Measurements from ENCODE around the gene TBC1D8. TPM values are rescaled to one million over a fixed set of nuclear protein-coding genes. Genes with fewer than 3 reads are reported as not detected.

Gene TBC1D8
- total and polyA plus RNA-seq, 5 donors from 2014 or later = 0.48 to 1.1 (median 0.73) TPM

- H3K27me3 Mint-ChIP-seq = peaks cover 82% of the 10 kb centered on the region
Measured at GRCh38 chr2:101145406-101145805, 5.8 kb downstream of the TBC1D8 start.

DNA sequence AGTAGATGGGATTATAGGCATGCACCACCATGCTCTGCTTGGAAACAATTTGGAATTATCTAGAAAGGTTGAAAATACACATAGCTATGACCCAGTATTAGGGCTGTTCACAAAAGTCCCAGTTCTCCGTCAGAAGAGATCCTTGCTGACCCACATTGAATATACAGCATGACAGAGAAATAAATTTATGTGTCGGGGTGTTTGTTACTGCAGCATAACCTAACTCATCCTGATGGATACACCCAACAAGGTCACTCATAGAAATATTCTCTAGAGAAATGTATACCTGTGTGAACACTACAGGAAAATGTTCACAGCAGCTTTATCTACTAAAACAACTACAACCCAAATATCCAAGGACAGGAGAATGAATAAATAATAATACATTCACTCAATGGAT is 9.0 kb downstream of the TBC1D8 start:
- Mint-ChIP-seq H3K9me3 (peaks cover 0 to 4% (median 0%) of the 10 kb centered on the region in 7 donors), H3K4me3 (no peak overlapping the region), H3K27ac (no peak overlapping the region), H3K4me1 (peaks cover 0 to 3% (median 1%) of the 10 kb centered on the region in 4 donors), H3K27me3 (peaks cover 54% of the 10 kb centered on the region), H3K36me3 (no peaks in the 10 kb centered on the region)
- Histone ChIP-seq H3K4me1 (ENCODE audit: control insufficient read depth, insufficient read depth, low read length, poor library complexity, severe bottlenecking) (no peaks in the 10 kb centered on the region), H3K9me3 (ENCODE audit: control insufficient read depth in 2 of 2, low read length in 2 of 2) (peaks cover 0 to 2% of the 10 kb centered on the region in 2 experiments), H3K27ac (ENCODE audit: insufficient read depth, low read length, poor library complexity, severe bottlenecking) (no peak overlapping the region), H3K4me3 (ENCODE audit: low read depth, low read length) (no peak overlapping the region), H3K27me3 (ENCODE audit: control insufficient read depth, insufficient read depth, low read length) (peaks cover 11% of the 10 kb centered on the region), H3K36me3 (ENCODE audit: control insufficient read depth, insufficient read depth, low read length) (no peaks in the 10 kb centered on the region)
- no peak for ATAC-seq (ENCODE audit: low read depth in 2 of 2)
- no peak for DNase-seq

More at GRCh38 chr2:101145406-101145805, 5.8 kb downstream of the TBC1D8 start:
- DNase-seq (no peak), ATAC-seq (ENCODE audit: low read depth in 2 of 2) (no peak)
- Histone ChIP-seq H3K9me3 (ENCODE audit: control insufficient read depth in 2 of 2, low read length in 2 of 2) (no peaks in the 10 kb centered on the region), H3K4me1 (ENCODE audit: control insufficient read depth, insufficient read depth, low read length, poor library complexity, severe bottlenecking) (peaks cover 7% of the 10 kb centered on the region), H3K4me3 (ENCODE audit: low read depth, low read length) (no peak overlapping the region), H3K36me3 (ENCODE audit: control insufficient read depth, insufficient read depth, low read length) (no peaks in the 10 kb centered on the region), H3K27me3 (ENCODE audit: control insufficient read depth, insufficient read depth, low read length) (peaks cover 20% of the 10 kb centered on the region), H3K27ac (ENCODE audit: insufficient read depth, low read length, poor library complexity, severe bottlenecking) (no peak overlapping the region)
- Mint-ChIP-seq H3K9me3 (peaks cover 0 to 2% (median 0%) of the 10 kb centered on the region in 7 donors), H3K36me3 (no peaks in the 10 kb centered on the region), H3K4me1 (peaks cover 0 to 15% (median 7%) of the 10 kb centered on the region in 4 donors), H3K27ac (no peak overlapping the region), H3K4me3 (no peak overlapping the region)

DNA sequence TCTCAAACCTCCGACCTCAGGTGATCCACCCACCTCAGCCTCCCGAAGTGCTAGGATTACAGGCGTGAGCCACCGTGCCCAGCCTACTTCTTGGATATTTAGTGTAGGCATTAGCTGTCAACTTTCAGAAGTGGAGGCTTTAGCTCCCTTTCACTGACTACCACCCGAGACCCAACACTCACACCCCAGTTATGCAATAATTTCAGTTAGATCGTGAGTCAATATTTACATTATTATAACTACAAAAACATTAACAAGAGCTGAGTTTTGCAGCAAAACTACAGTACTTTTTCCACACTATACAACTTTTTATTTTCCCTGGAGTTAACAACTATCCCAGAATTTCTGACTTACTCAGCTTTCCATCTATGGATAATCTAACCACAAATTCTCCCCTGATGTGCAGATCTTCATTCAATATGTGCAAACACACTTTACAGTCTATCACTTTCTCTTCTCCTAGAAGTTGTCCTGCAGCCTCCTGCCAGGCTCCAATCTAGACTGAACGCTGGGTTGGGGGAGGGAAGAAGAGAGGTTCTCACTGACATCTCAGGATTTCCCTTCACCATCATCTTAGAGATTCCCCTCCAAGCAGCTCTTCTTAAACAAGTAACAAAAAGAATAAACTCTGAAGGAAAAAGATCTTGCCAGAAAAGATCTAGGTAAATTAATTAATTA is 10.1 kb downstream of the TBC1D8 start:
- H3K27ac ChIP-seq (ENCODE audit: insufficient read depth, low read length, poor library complexity, severe bottlenecking) = no peak overlapping the region
- Mint-ChIP-seq H3K36me3 (no peaks in the 10 kb centered on the region), H3K4me1 (peaks cover 0 to 3% (median 1%) of the 10 kb centered on the region in 4 donors), H3K4me3 (no peak overlapping the region), H3K27me3 (peaks cover 48% of the 10 kb centered on the region), H3K9me3 (peaks cover 0 to 4% (median 0%) of the 10 kb centered on the region in 7 donors), H3K27ac (no peak overlapping the region)
- peaks cover 0 to 2% of the 10 kb centered on the region in 2 experiments for H3K9me3 ChIP-seq (ENCODE audit: control insufficient read depth in 2 of 2, low read length in 2 of 2)
- DNase-seq (no peak), ATAC-seq (ENCODE audit: low read depth in 2 of 2) (no peak)
- H3K4me3 ChIP-seq (ENCODE audit: low read depth, low read length) = no peak overlapping the region
- no peaks in the 10 kb centered on the region for H3K36me3 ChIP-seq (ENCODE audit: control insufficient read depth, insufficient read depth, low read length)
- no peaks in the 10 kb centered on the region for H3K4me1 ChIP-seq (ENCODE audit: control insufficient read depth, insufficient read depth, low read length, poor library complexity, severe bottlenecking)
- peaks cover 7% of the 10 kb centered on the region for H3K27me3 ChIP-seq (ENCODE audit: control insufficient read depth, insufficient read depth, low read length)

- no peak for ATAC-seq (ENCODE audit: low read depth in 2 of 2)
- Mint-ChIP-seq H3K27me3 (peaks cover 41% of the 10 kb centered on the region), H3K4me1 (peaks cover 0 to 3% (median 1%) of the 10 kb centered on the region in 4 donors), H3K27ac (no peak overlapping the region), H3K4me3 (no peak overlapping the region), H3K36me3 (no peaks in the 10 kb centered on the region), H3K9me3 (peaks cover 0 to 4% (median 0%) of the 10 kb centered on the region in 7 donors)
- H3K9me3 ChIP-seq (ENCODE audit: control insufficient read depth in 2 of 2, low read length in 2 of 2) = peaks cover 0 to 2% of the 10 kb centered on the region in 2 experiments
- H3K4me1 ChIP-seq (ENCODE audit: control insufficient read depth, insufficient read depth, low read length, poor library complexity, severe bottlenecking) = no peaks in the 10 kb centered on the region
- no peak overlapping the region for H3K27ac ChIP-seq (ENCODE audit: insufficient read depth, low read length, poor library complexity, severe bottlenecking)
- no peak overlapping the region for H3K4me3 ChIP-seq (ENCODE audit: low read depth, low read length)
- peaks cover 2% of the 10 kb centered on the region for H3K27me3 ChIP-seq (ENCODE audit: control insufficient read depth, insufficient read depth, low read length)
- H3K36me3 ChIP-seq (ENCODE audit: control insufficient read depth, insufficient read depth, low read length) = no peaks in the 10 kb centered on the region
- no peak for DNase-seq
Measured at GRCh38 chr2:101140237-101140636, 10.9 kb downstream of the TBC1D8 start.

DNA sequence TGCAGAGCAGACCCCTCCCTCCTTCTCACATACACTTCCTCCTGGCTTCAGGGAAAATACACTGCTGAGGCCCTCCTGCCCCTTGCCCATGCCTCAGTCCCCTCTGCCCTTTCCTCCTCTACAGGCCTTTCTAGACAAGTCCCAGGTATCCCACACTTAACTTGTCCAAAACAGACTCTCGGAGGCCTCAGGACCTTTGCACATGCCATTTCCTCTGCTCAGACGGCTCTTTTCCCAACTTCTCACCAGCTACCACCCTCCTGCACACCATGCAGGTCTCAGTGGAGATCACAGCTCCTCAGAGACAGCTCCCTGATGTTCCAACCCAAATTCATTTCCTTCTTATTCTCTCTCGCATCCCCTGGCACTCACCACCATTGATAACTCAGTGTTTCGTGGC is 11.7 kb downstream of the TBC1D8 start:
- H3K4me3 Mint-ChIP-seq = no peak overlapping the region
- Histone ChIP-seq H3K4me3 (ENCODE audit: low read depth, low read length) (no peak overlapping the region), H3K27ac (ENCODE audit: insufficient read depth, low read length, poor library complexity, severe bottlenecking) (no peak overlapping the region), H3K36me3 (ENCODE audit: control insufficient read depth, insufficient read depth, low read length) (no peaks in the 10 kb centered on the region), H3K27me3 (ENCODE audit: control insufficient read depth, insufficient read depth, low read length) (peaks cover 2% of the 10 kb centered on the region), H3K9me3 (ENCODE audit: control insufficient read depth in 2 of 2, low read length in 2 of 2) (peaks cover 0 to 2% of the 10 kb centered on the region in 2 experiments), H3K4me1 (ENCODE audit: control insufficient read depth, insufficient read depth, low read length, poor library complexity, severe bottlenecking) (no peaks in the 10 kb centered on the region)
- no peak overlapping the region for H3K27ac Mint-ChIP-seq
- no peaks in the 10 kb centered on the region for H3K36me3 Mint-ChIP-seq
- H3K27me3 Mint-ChIP-seq = peaks cover 37% of the 10 kb centered on the region
- peaks cover 0 to 4% (median 0%) of the 10 kb centered on the region in 7 donors for H3K9me3 Mint-ChIP-seq
- ATAC-seq (ENCODE audit: low read depth in 2 of 2) = no peak
- H3K4me1 Mint-ChIP-seq = peaks cover 0 to 3% (median 1%) of the 10 kb centered on the region in 4 donors
- no peak for DNase-seq

- ATAC-seq (ENCODE audit: low read depth in 2 of 2) (no peak), DNase-seq (no peak)
- Histone ChIP-seq H3K9me3 (ENCODE audit: control insufficient read depth in 2 of 2, low read length in 2 of 2) (peaks cover 0 to 2% of the 10 kb centered on the region in 2 experiments), H3K27ac (ENCODE audit: insufficient read depth, low read length, poor library complexity, severe bottlenecking) (no peak overlapping the region), H3K4me3 (ENCODE audit: low read depth, low read length) (no peak overlapping the region), H3K27me3 (ENCODE audit: control insufficient read depth, insufficient read depth, low read length) (peaks cover 2% of the 10 kb centered on the region), H3K36me3 (ENCODE audit: control insufficient read depth, insufficient read depth, low read length) (no peaks in the 10 kb centered on the region), H3K4me1 (ENCODE audit: control insufficient read depth, insufficient read depth, low read length, poor library complexity, severe bottlenecking) (no peaks in the 10 kb centered on the region)
- Mint-ChIP-seq H3K4me1 (peaks cover 0 to 2% (median 0%) of the 10 kb centered on the region in 4 donors), H3K9me3 (peaks cover 0 to 2% (median 0%) of the 10 kb centered on the region in 7 donors), H3K27me3 (peaks cover 8% of the 10 kb centered on the region), H3K4me3 (no peak overlapping the region), H3K36me3 (no peaks in the 10 kb centered on the region), H3K27ac (no peak overlapping the region)
Measured at GRCh38 chr2:101135412-101136296, 15.5 kb downstream of the TBC1D8 start.

DNA sequence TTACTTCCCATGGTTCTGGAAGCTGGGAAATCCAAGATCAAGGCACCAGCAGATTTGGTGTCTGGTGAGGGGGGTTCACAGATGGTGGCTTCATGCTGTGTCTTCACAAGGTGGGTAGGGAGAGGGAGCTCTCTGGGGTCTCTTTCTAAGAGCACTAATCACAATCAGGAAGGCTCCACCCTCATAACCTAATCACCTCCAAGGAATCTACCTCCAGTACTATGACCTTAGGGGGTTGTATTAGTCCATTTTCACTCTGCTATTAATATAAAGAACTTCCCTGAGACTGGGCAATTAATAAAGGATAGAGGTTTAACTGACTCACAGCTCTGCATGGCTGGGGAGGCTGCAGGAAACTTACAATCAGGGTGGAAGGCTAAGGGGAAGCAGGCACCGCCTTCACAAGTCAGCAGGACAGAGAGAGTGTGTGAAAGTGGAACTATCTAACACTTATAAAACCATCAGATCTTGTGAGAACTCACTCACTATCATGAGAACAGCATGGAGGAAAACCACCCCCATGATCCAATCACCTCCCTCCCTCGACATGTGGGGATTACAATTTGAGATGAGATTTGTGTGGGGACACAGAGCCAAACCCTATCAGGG is 17.6 kb downstream of the TBC1D8 start:
- peaks cover 0 to 2% (median 0%) of the 10 kb centered on the region in 7 donors for H3K9me3 Mint-ChIP-seq
- H3K27ac Mint-ChIP-seq = peak overlapping the region in 1 of 3 donors; percentile 48
- H3K4me1 Mint-ChIP-seq = no peaks in the 10 kb centered on the region
- H3K36me3 ChIP-seq (ENCODE audit: control insufficient read depth, insufficient read depth, low read length) = no peaks in the 10 kb centered on the region
- no peak overlapping the region for H3K4me3 Mint-ChIP-seq
- H3K27me3 ChIP-seq (ENCODE audit: control insufficient read depth, insufficient read depth, low read length) = no peaks in the 10 kb centered on the region
- H3K27ac ChIP-seq (ENCODE audit: insufficient read depth, low read length, poor library complexity, severe bottlenecking) = no peak overlapping the region
- no peaks in the 10 kb centered on the region for H3K36me3 Mint-ChIP-seq
- DNase-seq (no peak), ATAC-seq (ENCODE audit: low read depth in 2 of 2) (no peak)
- no peak overlapping the region for H3K4me3 ChIP-seq (ENCODE audit: low read depth, low read length)
- no peaks in the 10 kb centered on the region for H3K4me1 ChIP-seq (ENCODE audit: control insufficient read depth, insufficient read depth, low read length, poor library complexity, severe bottlenecking)
- no peaks in the 10 kb centered on the region for H3K9me3 ChIP-seq (ENCODE audit: control insufficient read depth in 2 of 2, low read length in 2 of 2)
- H3K27me3 Mint-ChIP-seq = peaks cover 4% of the 10 kb centered on the region

Measured in CD4-positive, CD25-positive, alpha-beta regulatory T cell (primary cell).